HepG2 (cell line): ENCODE measurements around the gene ZNF844. TPM values are rescaled to one million over a fixed set of nuclear protein-coding genes. Genes with fewer than 3 reads are reported as not detected.
A peak's percentile ranks its signal among the peaks of the same experiment; 100 is the strongest.

ENCODE experiments used
- AGO2 ChIP-seq: fragments of 200-400 bp; formaldehyde crosslinking; optimal IDR thresholded peaks from 2 replicates; pipeline ENCODE3; 2017; ENCODE audit warnings: mild to moderate bottlenecking, low read depth, low read length, moderate library complexity
- ATF7 ChIP-seq, 2 experiments: fragments of 450-650 bp in 1 of 2; sonication (generic) in 1 of 2; formaldehyde crosslinking in 1 of 2; IDR thresholded peaks; 2 replicates each; pipeline versions ENCODE4 v1.4.0 to v1.6.1; 2016 to 2020; ENCODE audit warnings: antibody characterized with exemption in 1 of 2, mild to moderate bottlenecking in 1 of 2, missing genetic modification reagents in 1 of 2
- ETV6 ChIP-seq: sonication (generic); formaldehyde crosslinking; conservative IDR thresholded peaks from 2 replicates; pipeline ENCODE4 v1.4.0; 2020; ENCODE audit warnings: missing genetic modification reagents
- GABPA ChIP-seq, 2 experiments: IDR thresholded peaks; 2 replicates each; pipeline ENCODE4 v1.6.1; 2011 to 2016; ENCODE audit warnings: low read depth in 2 of 2, low read length in 1 of 2, missing biosample characterization in 1 of 2, missing genetic modification characterization in 1 of 2
- KDM5B ChIP-seq: sonication (generic); formaldehyde crosslinking; IDR thresholded peaks from 2 replicates; pipeline ENCODE4 v1.4.0; 2020; ENCODE audit warnings: missing genetic modification reagents, mild to moderate bottlenecking, borderline replicate concordance
- NR2F6 ChIP-seq, 2 experiments: IDR thresholded peaks; 2 replicates each; pipeline ENCODE4 v1.6.1; 2016; ENCODE audit warnings: antibody characterized with exemption in 1 of 2, mild to moderate bottlenecking in 1 of 2
- NRL ChIP-seq: sonication (generic); formaldehyde crosslinking; IDR thresholded peaks from 2 replicates; pipeline ENCODE4 v1.5.0; 2020; ENCODE audit warnings: missing genetic modification reagents, mild to moderate bottlenecking, moderate library complexity, borderline replicate concordance
- PHF20 ChIP-seq: sonication (generic); formaldehyde crosslinking; IDR thresholded peaks from 2 replicates; pipeline ENCODE4 v1.5.0; 2020; ENCODE audit warnings: mild to moderate bottlenecking, missing genetic modification reagents
- RBFOX2 ChIP-seq: fragments of 200-400 bp; formaldehyde crosslinking; IDR thresholded peaks from 2 replicates; pipeline ENCODE4 v1.6.1; 2017; ENCODE audit warnings: low read depth, mild to moderate bottlenecking, low read length
- SP4 ChIP-seq: sonication (generic); formaldehyde crosslinking; IDR thresholded peaks from 2 replicates; pipeline ENCODE4 v1.8.1; 2023; ENCODE audit warnings: mild to moderate bottlenecking, missing genetic modification reagents
- ZFX ChIP-seq: sonication (generic); formaldehyde crosslinking; IDR thresholded peaks from 2 replicates; pipeline ENCODE4 v1.4.0; 2020; ENCODE audit warnings: mild to moderate bottlenecking, low read depth, missing genetic modification reagents, moderate library complexity
- ZMYM3 ChIP-seq: sonication (generic); formaldehyde crosslinking; IDR thresholded peaks from 2 replicates; pipeline ENCODE4 v1.5.1; 2020; ENCODE audit warnings: mild to moderate bottlenecking, missing genetic modification reagents
- ZNF430 ChIP-seq: sonication (generic); formaldehyde crosslinking; IDR thresholded peaks from 2 replicates; pipeline ENCODE4 v1.9.0; 2021; ENCODE audit warnings: mild to moderate bottlenecking, missing genetic modification reagents
- ZNF563 ChIP-seq: sonication (generic); formaldehyde crosslinking; IDR thresholded peaks from 2 replicates; pipeline ENCODE4 v1.8.0; 2022; ENCODE audit warnings: mild to moderate bottlenecking, moderate library complexity, missing genetic modification reagents
- ZNF776 ChIP-seq: sonication (generic); formaldehyde crosslinking; IDR thresholded peaks from 2 replicates; pipeline ENCODE4 v1.4.0; 2020; ENCODE audit warnings: mild to moderate bottlenecking, missing genetic modification reagents
- ZSCAN30 ChIP-seq: sonication (generic); formaldehyde crosslinking; IDR thresholded peaks from 2 replicates; pipeline ENCODE4 v1.5.0; 2020; ENCODE audit warnings: mild to moderate bottlenecking, missing genetic modification reagents
- polyA plus RNA-seq, 8 experiments: library from polyadenylated mRNA; depleted of rRNA in 3 of 8; stranded (reverse) in 7 of 8; unstranded in 1 of 8; fragments of >200 nt; fragmentation: Illumina TruSeq in 4 of 8; extraction: Trizol in 4 of 8; gene quantifications; 2 replicates each; pipeline versions ENCODE4 v1.2.1 to v1.2.3, GENCODE V29; 2011 to 2016; ENCODE audit warnings: low read depth in 4 of 8, missing spikeins in 1 of 8, mixed read lengths in 1 of 8; ENCODE audit not compliant: insufficient read depth in 1 of 8
- total RNA-seq, 5 experiments: library from RNA; depleted of rRNA; stranded (reverse); fragments of >200 nt; fragmentation: Illumina TruSeq; extraction: Trizol; gene quantifications; 2 replicates each; pipeline ENCODE4 v1.2.3, GENCODE V29; 2016; ENCODE audit warnings: low read depth in 1 of 5
- TF ChIP-seq, protein P1 (sequence below): sonication (generic); formaldehyde crosslinking; IDR thresholded peaks from 2 replicates; pipeline ENCODE4 v1.5.1; 2020; ENCODE audit warnings: mild to moderate bottlenecking, missing genetic modification reagents
- TF ChIP-seq, protein P2 (sequence below): sonication (generic); formaldehyde crosslinking; IDR thresholded peaks from 2 replicates; pipeline ENCODE4 v1.4.0; 2020; ENCODE audit warnings: missing genetic modification reagents, low read depth, mild to moderate bottlenecking, borderline replicate concordance
- TF ChIP-seq, protein P3 (sequence below): sonication (generic); formaldehyde crosslinking; IDR thresholded peaks from 2 replicates; pipeline ENCODE4; 2020; ENCODE audit warnings: missing genetic modification reagents, mild to moderate bottlenecking, borderline replicate concordance

Gene ZNF844
- total and polyA plus RNA-seq, 2 of the 13 experiments (the other 11 are each of a cell fraction or from before 2014, with no cell fraction given): 1.0 to 3.2 TPM

DNA sequence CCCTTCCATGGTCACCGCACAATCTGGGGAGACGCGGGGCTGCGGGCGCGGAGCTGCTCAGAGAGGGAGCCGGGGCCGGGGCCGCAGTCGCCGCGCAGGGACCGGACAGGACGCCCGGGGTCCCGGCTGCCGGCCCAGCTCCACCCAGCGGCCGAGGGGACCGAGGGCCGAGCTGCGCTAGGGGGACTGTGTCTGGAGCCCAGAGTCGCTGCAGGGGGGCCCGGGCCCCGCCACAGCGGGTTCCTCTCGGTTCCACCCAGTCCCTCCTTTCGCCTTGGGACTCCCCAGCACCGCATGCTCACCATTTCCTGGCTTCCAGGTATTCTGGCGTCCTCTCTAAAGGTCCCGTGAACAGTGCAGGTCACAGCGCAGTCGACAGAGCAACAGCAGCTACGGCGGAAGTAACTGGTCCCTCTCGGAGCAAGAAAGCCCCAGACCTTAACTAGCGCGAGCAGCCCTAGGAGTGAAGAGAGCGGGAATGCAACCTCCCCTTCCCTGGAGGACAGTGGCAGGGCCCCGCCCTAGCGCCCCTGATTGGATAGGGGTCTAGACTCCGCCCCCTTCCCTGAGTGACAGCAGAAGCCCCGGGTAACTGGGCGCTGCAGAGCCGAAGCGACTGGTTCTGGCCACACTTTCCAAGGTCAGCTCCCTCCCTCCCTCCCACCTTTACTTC, 11.9 kb upstream of the ZNF844 start, which contains the start of gene ZNF878 (continued):
- peak; percentile 85 for TF ChIP-seq NRL
- TF ChIP-seq GABPA (IDR thresholded peaks at IDR 0.05; ENCODE audit: low read depth, low read length): no peak
- peak; percentile 66 for TF ChIP-seq GABPA (CRISPR knock-in tag; IDR thresholded peaks at IDR 0.05; ENCODE audit: low read depth)
- peak; percentile 84; the same call in 1 of the 2 replicates for TF ChIP-seq KDM5B (CRISPR knock-in tag)
- TF ChIP-seq NR2F6 (IDR thresholded peaks at IDR 0.05): no peak
- peak; percentile 42; the same call in 1 of the 2 replicates for TF ChIP-seq NR2F6 (CRISPR knock-in tag; IDR thresholded peaks at IDR 0.05)
- peak; percentile 86; the same call in 1 of the 2 replicates for TF ChIP-seq ZSCAN30 (CRISPR knock-in tag)
- peak; percentile 78; the same call in 1 of the 2 replicates for TF ChIP-seq ZNF776
- peak; percentile 87 for TF ChIP-seq ZFX (CRISPR knock-in tag)
- peak; percentile 80; the same call in 1 of the 2 replicates for TF ChIP-seq ETV6 (CRISPR knock-in tag)
- peak; percentile 82 for TF ChIP-seq ZNF430 (CRISPR knock-in tag)
- peak; percentile 79 for TF ChIP-seq PHF20 (CRISPR knock-in tag)
- no peak for TF ChIP-seq ATF7 (IDR thresholded peaks at IDR 0.05)
- no peak for TF ChIP-seq ATF7 (CRISPR knock-in tag; IDR thresholded peaks at IDR 0.05)
- TF ChIP-seq AGO2: peak; percentile 56
- TF ChIP-seq RBFOX2: peak; percentile 73
- TF ChIP-seq, protein P1, sequence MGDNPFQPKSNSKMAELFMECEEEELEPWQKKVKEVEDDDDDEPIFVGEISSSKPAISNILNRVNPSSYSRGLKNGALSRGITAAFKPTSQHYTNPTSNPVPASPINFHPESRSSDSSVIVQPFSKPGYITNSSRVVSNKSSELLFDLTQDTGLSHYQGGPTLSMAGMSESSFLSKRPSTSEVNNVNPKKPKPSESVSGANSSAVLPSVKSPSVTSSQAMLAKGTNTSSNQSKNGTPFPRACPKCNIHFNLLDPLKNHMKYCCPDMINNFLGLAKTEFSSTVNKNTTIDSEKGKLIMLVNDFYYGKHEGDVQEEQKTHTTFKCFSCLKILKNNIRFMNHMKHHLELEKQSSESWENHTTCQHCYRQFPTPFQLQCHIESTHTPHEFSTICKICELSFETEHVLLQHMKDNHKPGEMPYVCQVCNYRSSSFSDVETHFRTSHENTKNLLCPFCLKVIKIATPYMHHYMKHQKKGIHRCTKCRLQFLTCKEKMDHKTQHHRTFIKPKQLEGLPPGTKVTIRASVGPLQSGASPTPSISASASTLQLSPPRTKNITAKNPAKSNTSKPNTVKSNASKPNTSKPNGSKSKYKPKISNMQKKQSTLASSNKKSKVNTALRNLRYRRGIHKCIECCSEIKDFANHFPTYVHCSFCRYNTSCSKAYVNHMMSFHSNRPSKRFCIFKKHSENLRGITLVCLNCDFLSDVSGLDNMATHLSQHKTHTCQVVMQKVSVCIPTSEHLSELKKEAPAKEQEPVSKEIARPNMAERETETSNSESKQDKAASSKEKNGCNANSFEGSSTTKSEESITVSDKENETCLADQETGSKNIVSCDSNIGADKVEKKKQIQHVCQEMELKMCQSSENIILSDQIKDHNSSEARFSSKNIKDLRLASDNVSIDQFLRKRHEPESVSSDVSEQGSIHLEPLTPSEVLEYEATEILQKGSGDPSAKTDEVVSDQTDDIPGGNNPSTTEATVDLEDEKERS (CRISPR knock-in tag): peak; percentile 78; the same call in 1 of the 2 replicates
- TF ChIP-seq ZNF563 (CRISPR knock-in tag): peak; percentile 93
- TF ChIP-seq, protein P2, sequence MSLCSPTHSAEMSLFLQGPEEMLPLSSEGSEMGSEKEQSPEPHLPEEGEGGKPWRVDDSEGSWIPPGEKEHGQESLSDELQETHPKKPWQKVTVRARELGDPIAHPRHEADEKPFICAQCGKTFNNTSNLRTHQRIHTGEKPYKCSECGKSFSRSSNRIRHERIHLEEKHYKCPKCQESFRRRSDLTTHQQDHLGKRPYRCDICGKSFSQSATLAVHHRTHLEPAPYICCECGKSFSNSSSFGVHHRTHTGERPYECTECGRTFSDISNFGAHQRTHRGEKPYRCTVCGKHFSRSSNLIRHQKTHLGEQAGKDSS (CRISPR knock-in tag): 0 out of 2 replicates have a peak, but pooled peaks have one; percentile 36
- TF ChIP-seq ZMYM3: peak; percentile 76
- TF ChIP-seq, protein P3, sequence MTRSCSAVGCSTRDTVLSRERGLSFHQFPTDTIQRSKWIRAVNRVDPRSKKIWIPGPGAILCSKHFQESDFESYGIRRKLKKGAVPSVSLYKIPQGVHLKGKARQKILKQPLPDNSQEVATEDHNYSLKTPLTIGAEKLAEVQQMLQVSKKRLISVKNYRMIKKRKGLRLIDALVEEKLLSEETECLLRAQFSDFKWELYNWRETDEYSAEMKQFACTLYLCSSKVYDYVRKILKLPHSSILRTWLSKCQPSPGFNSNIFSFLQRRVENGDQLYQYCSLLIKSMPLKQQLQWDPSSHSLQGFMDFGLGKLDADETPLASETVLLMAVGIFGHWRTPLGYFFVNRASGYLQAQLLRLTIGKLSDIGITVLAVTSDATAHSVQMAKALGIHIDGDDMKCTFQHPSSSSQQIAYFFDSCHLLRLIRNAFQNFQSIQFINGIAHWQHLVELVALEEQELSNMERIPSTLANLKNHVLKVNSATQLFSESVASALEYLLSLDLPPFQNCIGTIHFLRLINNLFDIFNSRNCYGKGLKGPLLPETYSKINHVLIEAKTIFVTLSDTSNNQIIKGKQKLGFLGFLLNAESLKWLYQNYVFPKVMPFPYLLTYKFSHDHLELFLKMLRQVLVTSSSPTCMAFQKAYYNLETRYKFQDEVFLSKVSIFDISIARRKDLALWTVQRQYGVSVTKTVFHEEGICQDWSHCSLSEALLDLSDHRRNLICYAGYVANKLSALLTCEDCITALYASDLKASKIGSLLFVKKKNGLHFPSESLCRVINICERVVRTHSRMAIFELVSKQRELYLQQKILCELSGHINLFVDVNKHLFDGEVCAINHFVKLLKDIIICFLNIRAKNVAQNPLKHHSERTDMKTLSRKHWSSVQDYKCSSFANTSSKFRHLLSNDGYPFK (CRISPR knock-in tag): peak; percentile 46; the same call in 1 of the 2 replicates
- TF ChIP-seq SP4: peak; percentile 82
